GM12878 (cell line): ENCODE measurements around the gene PKM. TPM values are rescaled to one million over a fixed set of nuclear protein-coding genes. Genes with fewer than 3 reads are reported as not detected.
A peak's percentile ranks its signal among the peaks of the same experiment; 100 is the strongest.

Experiments used
- CHD2 ChIP-seq: IDR thresholded peaks from 2 replicates; pipeline ENCODE4 v1.6.1; 2011; ENCODE audit warnings: low read depth, low read length, improper control_type of control experiment, borderline replicate concordance
- EGR1 ChIP-seq, 2 experiments: IDR thresholded peaks; 1 replicate in 1 of 2; 2 replicates in 1 of 2; pipeline ENCODE4 v1.6.1; 2011 to 2012; ENCODE audit warnings: low read depth in 2 of 2, low read length in 2 of 2, borderline replicate concordance in 1 of 2, mild to moderate bottlenecking in 1 of 2, moderate library complexity in 1 of 2
- EZH2 ChIP-seq: IDR thresholded peaks from 2 replicates; pipeline ENCODE4 v1.6.1; 2012; ENCODE audit warnings: low read depth, mild to moderate bottlenecking, control low read depth, inconsistent platforms, low read length, borderline replicate concordance; ENCODE audit not compliant: control insufficient read depth
- MEF2A ChIP-seq: IDR thresholded peaks from 2 replicates; pipeline ENCODE4 v1.6.1; 2011; ENCODE audit warnings: low read depth, mild to moderate bottlenecking, low read length, moderate library complexity; ENCODE audit not compliant: insufficient read depth
- RUNX3 ChIP-seq: IDR thresholded peaks from 2 replicates; pipeline ENCODE4 v1.6.1; 2012; ENCODE audit warnings: low read length, inconsistent platforms
- SMAD5 ChIP-seq: IDR thresholded peaks from 2 replicates; pipeline ENCODE4 v1.6.1; 2016; ENCODE audit warnings: antibody characterized with exemption, low read depth
- polyA plus RNA-seq, 11 experiments: library from polyadenylated mRNA; depleted of rRNA in 4 of 11; unstranded in 6 of 11; stranded (reverse) in 5 of 11; fragments of >200 nt; fragmentation: Nextera tagmentation in 4 of 11; fragmentation: Illumina TruSeq in 1 of 11; extraction: Ambion mirVana in 4 of 11; extraction: Trizol in 1 of 11; gene quantifications; 1 replicate in 1 of 11; 2 replicates in 10 of 11; pipeline versions ENCODE4 v1.2.1 to v1.2.3, GENCODE V29; 2011 to 2016; ENCODE audit warnings: inconsistent platforms in 2 of 11, missing spikeins in 2 of 11, low read depth in 1 of 11
- total RNA-seq, 4 experiments: library from RNA; depleted of rRNA in 3 of 4; stranded (reverse); fragments of >200 nt in 3 of 4; fragmentation: Illumina TruSeq in 1 of 4; extraction: Trizol in 1 of 4; gene quantifications; 2 replicates each; pipeline versions ENCODE4 v1.2.1 to v1.2.3, GENCODE V29; 2013 to 2021
- TF ChIP-seq, protein P1 (sequence below): fragments of 450-650 bp; IDR thresholded peaks from 2 replicates; pipeline ENCODE4 v1.6.1; 2017; ENCODE audit warnings: antibody characterized with exemption, mild to moderate bottlenecking, moderate library complexity
- TF ChIP-seq, protein P2 (sequence below): IDR thresholded peaks from 2 replicates; pipeline ENCODE4 v1.6.1; 2012; ENCODE audit warnings: low read depth, low read length, improper control_type of control experiment
- TF ChIP-seq, protein P3 (sequence below): fragments of 450-650 bp; formaldehyde crosslinking; IDR thresholded peaks from 2 replicates; pipeline ENCODE4 v1.4.0; 2022; ENCODE audit warnings: mild to moderate bottlenecking, moderate library complexity

PKM gene
- total and polyA plus RNA-seq, 10 of the 15 experiments (the other 5 are each of a cell fraction or from before 2014, with no cell fraction given): 491 to 2,011 (median 1,433) TPM

DNA sequence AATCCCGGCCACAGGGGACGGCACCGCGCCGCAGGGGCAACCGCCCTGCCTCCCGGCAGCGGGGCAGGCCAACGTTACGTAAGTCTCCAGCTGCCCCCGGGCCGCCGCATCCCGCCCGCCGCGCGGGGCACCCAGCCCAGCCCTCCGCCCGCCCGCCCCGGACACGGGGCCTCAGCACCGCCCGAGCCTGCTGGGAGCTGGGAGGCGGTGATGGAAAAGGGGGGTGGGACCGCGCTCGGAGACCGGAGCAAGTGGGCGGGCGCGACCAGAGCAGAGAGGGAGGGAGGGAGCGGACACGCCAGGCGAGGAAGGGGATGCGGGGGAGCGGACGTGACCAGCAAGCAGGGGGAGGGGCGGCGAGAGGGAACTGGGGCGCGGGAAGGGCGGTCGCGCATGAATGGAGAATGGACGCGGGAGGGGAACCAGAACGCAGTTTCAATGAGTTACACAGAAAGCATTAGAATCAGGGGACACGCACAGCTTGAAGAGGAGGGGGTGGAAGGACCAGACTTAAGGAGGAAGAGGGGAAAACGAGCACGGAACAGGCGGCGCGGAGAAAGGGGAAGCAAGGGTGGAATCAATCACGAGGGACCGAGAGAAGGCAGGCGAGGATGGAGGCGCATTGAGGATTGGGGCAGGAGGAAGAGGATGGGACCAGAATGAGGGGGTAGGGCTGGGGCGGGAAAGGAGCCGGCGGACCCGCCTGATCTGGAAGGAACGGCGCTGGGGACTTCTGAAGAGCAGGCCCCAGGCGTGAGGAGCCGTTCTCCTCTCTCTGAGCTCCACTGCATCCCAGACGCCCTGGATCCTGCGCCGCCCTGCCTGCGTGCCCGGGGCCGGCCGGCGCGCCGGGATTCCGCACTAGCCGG, 559 bp downstream of the PKM start (continued):
- TF ChIP-seq, protein P1, sequence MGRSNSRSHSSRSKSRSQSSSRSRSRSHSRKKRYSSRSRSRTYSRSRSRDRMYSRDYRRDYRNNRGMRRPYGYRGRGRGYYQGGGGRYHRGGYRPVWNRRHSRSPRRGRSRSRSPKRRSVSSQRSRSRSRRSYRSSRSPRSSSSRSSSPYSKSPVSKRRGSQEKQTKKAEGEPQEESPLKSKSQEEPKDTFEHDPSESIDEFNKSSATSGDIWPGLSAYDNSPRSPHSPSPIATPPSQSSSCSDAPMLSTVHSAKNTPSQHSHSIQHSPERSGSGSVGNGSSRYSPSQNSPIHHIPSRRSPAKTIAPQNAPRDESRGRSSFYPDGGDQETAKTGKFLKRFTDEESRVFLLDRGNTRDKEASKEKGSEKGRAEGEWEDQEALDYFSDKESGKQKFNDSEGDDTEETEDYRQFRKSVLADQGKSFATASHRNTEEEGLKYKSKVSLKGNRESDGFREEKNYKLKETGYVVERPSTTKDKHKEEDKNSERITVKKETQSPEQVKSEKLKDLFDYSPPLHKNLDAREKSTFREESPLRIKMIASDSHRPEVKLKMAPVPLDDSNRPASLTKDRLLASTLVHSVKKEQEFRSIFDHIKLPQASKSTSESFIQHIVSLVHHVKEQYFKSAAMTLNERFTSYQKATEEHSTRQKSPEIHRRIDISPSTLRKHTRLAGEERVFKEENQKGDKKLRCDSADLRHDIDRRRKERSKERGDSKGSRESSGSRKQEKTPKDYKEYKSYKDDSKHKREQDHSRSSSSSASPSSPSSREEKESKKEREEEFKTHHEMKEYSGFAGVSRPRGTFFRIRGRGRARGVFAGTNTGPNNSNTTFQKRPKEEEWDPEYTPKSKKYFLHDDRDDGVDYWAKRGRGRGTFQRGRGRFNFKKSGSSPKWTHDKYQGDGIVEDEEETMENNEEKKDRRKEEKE: 0 out of 2 replicates have a peak, but pooled peaks have one; percentile 27
- TF ChIP-seq RUNX3 (no peak), EGR1 (IDR thresholded peaks at IDR 0.05; ENCODE audit: borderline replicate concordance in 1 of 2, low read depth in 2 of 2, low read length in 2 of 2) (peak in 1 of 2 experiments; percentile 86; a peak in 1 of 3 replicates), MEF2A (0 out of 2 replicates have a peak, but pooled peaks have one; percentile 36), CHD2 (0 out of 2 replicates have a peak, but pooled peaks have one; percentile 42), SMAD5 (no peak), EZH2 (no peak)
- TF ChIP-seq, protein P2, sequence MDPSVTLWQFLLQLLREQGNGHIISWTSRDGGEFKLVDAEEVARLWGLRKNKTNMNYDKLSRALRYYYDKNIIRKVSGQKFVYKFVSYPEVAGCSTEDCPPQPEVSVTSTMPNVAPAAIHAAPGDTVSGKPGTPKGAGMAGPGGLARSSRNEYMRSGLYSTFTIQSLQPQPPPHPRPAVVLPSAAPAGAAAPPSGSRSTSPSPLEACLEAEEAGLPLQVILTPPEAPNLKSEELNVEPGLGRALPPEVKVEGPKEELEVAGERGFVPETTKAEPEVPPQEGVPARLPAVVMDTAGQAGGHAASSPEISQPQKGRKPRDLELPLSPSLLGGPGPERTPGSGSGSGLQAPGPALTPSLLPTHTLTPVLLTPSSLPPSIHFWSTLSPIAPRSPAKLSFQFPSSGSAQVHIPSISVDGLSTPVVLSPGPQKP: 0 out of 2 replicates have a peak, but pooled peaks have one; percentile 23
- TF ChIP-seq, protein P3, sequence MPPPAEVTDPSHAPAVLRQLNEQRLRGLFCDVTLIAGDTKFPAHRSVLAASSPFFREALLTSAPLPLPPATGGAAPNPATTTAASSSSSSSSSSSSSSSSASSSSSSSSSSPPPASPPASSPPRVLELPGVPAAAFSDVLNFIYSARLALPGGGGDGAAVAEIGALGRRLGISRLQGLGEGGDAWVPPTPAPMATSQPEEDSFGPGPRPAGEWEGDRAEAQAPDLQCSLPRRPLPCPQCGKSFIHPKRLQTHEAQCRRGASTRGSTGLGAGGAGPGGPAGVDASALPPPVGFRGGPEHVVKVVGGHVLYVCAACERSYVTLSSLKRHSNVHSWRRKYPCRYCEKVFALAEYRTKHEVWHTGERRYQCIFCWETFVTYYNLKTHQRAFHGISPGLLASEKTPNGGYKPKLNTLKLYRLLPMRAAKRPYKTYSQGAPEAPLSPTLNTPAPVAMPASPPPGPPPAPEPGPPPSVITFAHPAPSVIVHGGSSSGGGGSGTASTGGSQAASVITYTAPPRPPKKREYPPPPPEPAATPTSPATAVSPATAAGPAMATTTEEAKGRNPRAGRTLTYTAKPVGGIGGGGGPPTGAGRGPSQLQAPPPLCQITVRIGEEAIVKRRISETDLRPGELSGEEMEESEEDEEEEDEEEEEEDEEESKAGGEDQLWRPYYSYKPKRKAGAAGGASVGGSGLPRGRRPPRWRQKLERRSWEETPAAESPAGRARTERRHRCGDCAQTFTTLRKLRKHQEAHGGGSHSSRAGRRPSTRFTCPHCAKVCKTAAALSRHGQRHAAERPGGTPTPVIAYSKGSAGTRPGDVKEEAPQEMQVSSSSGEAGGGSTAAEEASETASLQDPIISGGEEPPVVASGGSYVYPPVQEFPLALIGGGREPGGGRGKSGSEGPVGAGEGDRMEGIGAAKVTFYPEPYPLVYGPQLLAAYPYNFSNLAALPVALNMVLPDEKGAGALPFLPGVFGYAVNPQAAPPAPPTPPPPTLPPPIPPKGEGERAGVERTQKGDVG: no peak
